Upper lobe of left lung (tissue), 4 donors: ENCODE data around the gene NBPF14.
"Not testable (repeated sequence)": the region's sequence is repeated elsewhere in the genome, so short reads cannot be mapped to it uniquely, and the experiment has no call there.

Source experiments
- POLR2A ChIP-seq, 4 donors: fragments of 450-650 bp; IDR thresholded peaks; one replicate each; pipeline ENCODE4 v1.5.1; 2016 to 2017; ENCODE audit warnings: antibody characterized with exemption in 4 of 4, mild to moderate bottlenecking in 2 of 4
- TF ChIP-seq, protein P1 (sequence below), 6 experiments: fragments of 450-650 bp in 4 of 6; fragments of 200-600 bp in 2 of 6; sonication (generic) in 2 of 6; IDR thresholded peaks; one replicate each; pipeline ENCODE4 v1.5.1; 2016 to 2019; ENCODE audit warnings: antibody characterized with exemption in 6 of 6

DNA sequence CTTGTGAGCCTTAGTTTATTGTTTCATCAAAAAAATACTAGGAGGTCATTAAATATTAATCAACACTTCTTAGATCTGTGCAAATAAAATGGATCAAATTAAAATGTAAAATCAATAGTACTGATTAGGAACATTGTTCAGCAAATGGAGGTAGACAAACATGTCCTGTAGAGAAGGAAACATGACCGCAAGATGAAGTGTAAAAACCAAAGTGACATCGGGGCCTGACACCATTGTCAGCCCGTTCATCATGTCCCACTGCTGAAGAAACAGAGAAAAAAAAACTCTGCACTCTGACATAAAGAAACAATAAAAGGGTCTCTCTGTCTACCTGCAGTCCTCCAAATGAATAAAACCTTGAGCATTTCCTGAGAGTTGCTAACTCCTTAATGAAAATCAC is 81.5 kb downstream of the NBPF14 start:
- TF ChIP-seq, protein P1, sequence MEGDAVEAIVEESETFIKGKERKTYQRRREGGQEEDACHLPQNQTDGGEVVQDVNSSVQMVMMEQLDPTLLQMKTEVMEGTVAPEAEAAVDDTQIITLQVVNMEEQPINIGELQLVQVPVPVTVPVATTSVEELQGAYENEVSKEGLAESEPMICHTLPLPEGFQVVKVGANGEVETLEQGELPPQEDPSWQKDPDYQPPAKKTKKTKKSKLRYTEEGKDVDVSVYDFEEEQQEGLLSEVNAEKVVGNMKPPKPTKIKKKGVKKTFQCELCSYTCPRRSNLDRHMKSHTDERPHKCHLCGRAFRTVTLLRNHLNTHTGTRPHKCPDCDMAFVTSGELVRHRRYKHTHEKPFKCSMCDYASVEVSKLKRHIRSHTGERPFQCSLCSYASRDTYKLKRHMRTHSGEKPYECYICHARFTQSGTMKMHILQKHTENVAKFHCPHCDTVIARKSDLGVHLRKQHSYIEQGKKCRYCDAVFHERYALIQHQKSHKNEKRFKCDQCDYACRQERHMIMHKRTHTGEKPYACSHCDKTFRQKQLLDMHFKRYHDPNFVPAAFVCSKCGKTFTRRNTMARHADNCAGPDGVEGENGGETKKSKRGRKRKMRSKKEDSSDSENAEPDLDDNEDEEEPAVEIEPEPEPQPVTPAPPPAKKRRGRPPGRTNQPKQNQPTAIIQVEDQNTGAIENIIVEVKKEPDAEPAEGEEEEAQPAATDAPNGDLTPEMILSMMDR (IDR thresholded peaks at IDR 0.05) = not testable (repeated sequence)
- TF ChIP-seq POLR2A (IDR thresholded peaks at IDR 0.05) = not testable (repeated sequence)
